Kidney capillary endothelial cell (primary cell): ENCODE measurements around the gene MTMR4.
"Not testable (repeated sequence)": the region's sequence is repeated elsewhere in the genome, so short reads cannot be mapped to it uniquely, and the experiment has no call there.

Experiments
- DNase-seq: peaks from one replicate; pipeline ENCODE4 v3.0.0-alpha.2; 2018; ENCODE audit warnings: low spot score

The MTMR4 gene

GRCh38 chr17:58525239-58525638 lies 10.8 kb upstream of the MTMR4 start:
- DNase-seq = no peak

DNA sequence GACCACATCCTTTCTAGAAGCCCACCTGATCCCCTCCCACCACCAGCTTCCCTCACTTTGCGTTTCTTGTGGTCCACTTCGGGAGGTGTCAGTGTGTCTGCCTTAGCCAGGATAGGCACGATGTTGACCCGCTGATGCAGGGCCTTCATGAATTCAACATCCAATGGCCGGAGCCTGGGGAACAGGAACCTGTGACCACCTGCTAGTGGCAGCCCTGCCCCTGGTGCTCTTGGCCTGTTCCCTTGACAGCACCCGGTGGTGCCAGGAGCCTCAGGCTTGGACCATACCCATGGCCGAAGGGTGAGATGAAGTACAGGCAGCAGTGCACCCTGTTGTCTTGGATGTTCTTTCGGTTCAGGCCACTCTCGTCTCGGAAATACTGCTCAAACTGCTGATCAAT lies 7.2 kb upstream of the MTMR4 start:
- no peak for DNase-seq

GRCh38 chr17:58520843-58521430 lies 6.5 kb upstream of the MTMR4 start:
- no peak for DNase-seq

DNA sequence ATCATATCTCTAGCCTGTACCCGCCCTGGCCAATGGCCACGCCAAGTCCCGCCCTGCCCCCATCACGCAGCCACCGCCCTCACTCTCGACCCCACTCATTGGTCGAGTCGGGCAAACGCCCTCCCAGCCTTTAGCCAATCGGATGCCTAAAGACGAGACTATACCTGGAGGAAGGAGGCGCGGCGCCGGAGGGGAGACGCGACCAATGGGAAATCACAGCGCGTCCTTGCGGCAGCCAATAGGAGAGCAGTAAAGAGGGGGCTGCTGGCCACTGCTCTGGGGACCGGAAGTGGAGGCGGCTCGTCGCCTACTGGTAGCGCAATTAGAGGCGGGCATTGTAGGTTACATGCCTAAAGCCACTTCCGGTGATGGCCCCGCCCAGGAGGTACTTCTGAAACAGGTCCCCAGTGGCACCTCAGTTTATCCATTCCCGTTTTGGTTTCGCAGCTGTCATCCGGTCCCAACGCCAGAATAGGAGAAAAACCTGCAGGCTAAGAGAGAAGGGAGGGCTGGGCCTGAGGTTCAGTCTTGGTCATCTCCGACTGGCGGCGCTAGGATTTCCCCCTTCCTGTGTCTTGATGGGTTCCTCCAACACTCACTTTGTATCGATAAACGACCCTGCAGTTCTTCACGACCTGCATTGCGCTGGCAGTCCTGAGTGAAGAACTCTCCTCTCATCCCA lies 3.6 kb upstream of the MTMR4 start:
- DNase-seq = peak; percentile 100

DNA sequence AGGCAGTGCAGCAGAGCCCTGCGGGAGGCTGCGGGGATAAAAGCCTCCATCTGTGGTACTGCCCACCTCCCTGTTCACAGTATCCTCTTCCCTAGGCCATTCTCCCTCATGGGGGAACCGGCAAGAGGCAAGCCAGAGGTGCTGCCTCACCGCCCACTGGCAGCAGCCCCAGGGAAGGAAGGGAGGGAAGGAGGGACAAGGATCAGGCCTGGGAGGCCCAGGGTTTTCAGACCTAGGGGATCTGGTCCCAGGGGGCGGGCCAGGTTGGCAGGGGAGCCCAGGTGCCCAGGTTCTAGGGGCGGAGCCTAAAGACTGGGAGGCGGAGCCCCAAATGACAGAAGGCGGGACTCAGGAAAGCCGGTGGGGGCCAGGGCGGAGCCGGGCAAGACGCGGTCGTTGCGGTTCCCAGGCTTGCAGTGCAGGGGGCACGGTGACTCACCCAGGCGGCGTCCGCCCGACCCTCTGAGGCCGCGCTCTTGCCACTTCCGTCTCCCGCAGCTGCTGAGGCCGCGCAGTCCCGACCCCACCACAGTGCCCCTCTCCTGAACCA lies 3.0 kb upstream of the MTMR4 start:
- no peak for DNase-seq

DNA sequence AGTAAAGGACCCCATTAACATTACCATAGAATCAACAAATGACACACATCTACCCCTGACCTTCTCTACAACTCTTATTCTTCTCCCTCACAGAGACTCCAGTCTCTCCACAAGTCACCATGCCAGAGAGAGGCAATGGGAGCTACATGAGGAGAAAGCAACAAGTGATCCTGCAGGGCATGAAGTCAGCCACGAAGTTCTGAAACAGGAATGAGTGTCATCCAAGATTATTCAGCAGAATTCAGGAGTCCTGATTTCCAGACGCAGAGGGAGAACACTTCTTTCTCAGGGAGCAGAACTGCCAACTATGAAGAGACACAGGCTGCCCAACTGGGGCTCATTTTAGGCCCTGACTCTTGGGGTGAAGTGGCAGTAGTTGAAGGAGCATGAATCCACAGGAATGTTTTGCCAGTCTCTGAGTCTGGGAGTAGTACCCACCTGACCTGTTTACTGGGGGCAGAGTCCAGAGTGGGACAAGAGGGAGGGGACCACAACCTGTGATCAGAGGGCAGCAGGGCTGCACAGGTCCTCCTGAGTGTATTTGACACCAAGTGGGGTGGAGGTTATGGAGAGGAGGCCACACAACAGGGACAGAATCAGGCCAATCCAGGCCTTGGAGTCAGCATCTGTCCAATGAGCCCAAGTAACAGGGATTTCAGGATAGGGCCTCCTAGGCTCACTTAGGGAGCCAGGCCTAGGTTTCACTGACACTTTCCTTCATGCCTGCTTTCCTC lies 2.4 kb upstream of the MTMR4 start:
- no peak for DNase-seq

DNA sequence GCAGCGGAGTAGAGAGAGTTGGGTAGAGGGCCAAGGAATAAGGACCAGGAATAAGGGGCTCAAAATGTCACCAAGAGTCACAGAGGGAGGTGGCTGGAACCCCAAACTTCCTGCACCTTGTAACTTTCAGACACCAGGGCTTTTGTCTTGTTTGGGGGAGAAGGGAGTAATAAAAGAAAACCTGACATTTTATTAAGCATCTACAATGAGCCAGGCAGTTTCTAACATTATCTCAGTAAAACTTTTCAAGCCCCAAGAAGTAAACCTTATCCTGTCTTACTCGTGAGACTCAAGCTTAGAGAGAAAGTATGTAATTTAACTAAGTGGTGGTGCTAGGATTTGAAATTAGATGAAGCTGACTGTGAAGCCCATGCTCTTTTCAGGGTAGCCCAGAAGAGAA lies 848 bp upstream of the MTMR4 start:
- DNase-seq = no peak

DNA sequence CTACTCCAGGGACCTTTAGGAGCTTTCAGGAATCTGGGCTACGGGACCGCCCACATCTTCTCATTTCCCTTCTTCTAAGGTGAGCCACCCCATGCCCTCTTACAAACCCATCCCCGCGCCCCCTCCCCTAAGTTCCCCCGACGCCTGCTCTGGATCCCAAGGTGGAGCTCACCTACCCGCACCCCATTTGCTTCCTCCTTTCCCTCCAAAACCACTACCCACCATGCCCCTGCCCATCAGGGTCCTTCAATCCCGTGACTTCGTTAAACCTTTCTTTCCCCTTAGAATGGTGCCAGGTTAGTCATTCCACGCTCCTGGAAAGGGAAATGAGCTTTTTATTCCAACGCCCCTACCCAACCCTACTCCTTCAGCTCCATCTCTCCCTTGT lies 326 bp upstream of the MTMR4 start:
- DNase-seq = no peak

DNA sequence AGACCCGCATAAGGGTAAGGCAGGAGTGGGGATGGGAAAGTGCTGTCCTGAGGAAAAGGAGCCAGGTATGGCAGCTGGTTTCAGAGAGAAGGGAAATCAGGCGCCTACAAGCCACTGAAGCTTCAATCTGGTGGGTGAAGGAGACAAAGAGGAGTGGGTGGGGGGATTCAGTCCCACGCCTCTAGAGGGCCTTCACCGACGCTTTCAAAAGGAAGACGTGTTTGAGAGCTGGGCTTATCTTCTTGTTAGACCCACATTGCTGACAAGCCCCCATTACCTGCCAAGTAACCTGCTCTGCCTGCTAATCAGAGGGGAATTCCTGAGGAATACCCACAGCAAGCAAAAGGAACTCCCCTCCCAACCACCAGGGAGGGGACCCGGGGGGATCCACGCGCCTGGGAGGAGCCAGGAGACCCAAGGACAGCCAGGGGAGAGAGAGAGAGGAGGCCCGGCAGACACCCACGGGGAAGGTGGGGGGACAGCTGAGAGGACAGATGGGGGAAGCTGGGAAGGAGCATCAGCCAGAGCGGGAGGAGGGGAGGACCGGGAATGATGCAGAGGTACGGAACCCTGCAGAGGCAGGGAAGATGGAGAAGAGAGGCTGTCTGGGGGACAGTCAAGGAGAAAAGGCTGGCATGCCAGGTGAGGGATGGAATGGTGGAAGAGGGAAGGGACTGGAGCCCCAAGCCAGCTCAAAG lies 1.0 kb downstream of the MTMR4 start:
- no peak for DNase-seq

- DNase-seq = no peak
These were observed 4.4 kb downstream of the MTMR4 start for GRCh38 chr17:58510075-58510474.

- no peak for DNase-seq
These were observed 5.9 kb downstream of the MTMR4 start for GRCh38 chr17:58508341-58509067.

- DNase-seq = no peak
These were observed 7.3 kb downstream of the MTMR4 start for GRCh38 chr17:58507123-58507634.

DNA sequence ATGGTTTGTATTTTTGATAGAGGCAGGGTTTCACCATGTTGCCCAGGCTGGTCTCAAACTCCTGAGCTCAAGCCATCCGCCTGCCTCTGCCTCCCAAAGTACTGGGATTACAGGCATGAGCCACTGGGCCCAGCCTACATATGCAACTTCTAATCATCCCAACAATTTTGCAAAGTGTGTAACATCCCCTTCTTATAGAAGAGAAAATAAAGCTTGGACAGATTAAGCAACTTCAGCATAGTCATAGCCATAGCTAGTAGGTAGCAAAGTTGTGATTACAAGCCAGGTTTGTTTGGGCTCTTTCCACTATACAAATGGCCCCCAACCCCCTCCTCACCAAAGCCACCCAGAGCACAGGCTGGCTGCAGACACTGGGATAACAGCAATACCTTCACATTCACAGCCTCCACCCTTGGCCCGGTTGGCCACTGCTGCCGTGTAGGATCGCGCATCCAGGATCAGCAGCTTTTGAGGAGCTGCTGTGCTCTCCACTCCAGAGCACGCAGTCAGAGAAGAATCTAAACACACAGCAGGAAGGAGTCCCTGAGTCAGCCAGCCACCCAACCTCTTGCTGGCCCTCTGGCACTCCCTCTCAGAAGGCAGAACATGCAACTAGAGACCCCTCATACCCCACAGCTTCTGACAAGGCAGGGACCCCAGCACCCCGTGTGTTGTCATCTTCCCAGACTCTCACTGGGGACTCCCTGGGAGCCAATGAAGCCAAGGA lies 7.9 kb downstream of the MTMR4 start:
- no peak for DNase-seq

- no peak for DNase-seq
These were observed 9.5 kb downstream of the MTMR4 start for GRCh38 chr17:58504826-58505351.

DNA sequence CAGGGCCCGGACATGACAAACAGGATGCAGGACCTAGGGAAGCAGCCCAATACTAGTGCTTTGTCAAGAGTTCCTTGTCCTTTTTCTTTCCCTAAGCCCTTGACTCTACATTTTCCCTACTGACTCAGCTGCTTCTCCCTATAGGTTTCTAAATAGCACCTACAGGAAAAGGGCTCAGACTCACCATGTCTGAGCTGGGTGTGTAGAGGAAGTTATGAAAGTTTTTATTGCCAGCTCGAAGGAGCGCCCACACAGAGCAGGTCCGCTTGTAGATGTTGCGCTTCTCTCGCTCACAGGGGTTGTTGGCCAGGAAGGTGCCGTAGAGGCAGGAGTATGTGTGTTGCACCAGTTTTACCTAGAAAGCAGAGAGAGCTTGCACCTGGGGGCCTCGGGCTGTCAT lies 10.6 kb downstream of the MTMR4 start:
- no peak for DNase-seq

DNA sequence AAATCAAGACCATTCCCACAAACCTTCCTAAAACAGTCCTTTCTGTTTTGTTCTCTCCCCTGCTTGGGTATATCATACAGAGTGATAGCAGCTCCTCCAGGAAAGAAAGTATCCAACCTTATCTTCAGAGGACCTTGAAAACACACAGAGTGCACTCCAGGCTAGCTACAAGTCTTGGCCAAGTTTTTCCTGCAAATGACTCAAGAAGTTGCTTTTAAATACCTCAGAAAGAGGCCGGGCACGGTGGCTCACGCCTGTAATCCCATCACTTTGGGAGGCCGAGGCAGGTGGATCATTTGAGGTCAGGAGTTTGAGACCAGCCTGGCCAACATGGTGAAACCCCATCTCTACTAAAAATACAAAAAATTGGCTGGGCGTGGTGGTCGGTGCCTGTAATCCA lies 11.3 kb downstream of the MTMR4 start:
- not testable (repeated sequence) for DNase-seq

GRCh38 chr17:58501451-58501850 lies 13.0 kb downstream of the MTMR4 start:
- DNase-seq = no peak

DNA sequence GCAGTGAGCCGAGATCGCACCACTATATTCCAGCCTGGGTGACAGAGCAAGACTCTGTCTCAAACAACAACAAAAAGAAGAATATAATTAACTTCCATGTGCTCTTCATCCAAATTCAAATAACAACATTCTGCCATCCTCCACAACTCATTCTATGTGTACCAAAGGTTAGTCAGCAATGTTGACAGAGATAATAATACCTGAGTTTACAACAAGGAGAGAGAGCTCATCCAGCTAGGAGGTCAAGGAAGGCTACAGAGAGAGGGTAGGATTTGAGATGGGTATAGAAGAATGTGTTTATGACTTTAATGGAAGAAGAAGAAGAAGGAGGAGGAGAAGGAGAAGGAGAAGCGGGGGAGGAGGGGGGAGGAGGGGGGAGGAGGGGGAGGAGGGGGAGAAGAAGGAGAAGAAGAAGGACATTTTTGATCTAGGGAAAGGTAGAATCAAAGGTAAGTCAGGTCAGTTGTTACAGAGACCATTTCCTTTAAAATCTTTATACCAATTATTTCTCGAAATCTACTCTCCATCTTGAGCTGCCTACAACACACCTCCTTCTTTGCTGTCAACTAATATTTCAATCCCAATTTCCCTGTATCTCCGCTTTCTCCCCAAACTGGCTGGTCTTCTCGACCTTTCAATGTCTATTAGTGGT lies 16.1 kb downstream of the MTMR4 start:
- no peak for DNase-seq

- DNase-seq = no peak
These were observed 20.9 kb downstream of the MTMR4 start for GRCh38 chr17:58493506-58493905.
